GM21619 (cell line): ENCODE results near the gene GID8.
"Not testable (repeated sequence)": the region's sequence is repeated elsewhere in the genome, so short reads cannot be mapped to it uniquely, and the experiment has no call there.

Experiments
- ATAC-seq: cut with Tn5 transposase; IDR thresholded peaks from one replicate; pipeline ENCODE4 v1.9.1; 2021; ENCODE audit not compliant: unreplicated experiment

GID8 gene

DNA sequence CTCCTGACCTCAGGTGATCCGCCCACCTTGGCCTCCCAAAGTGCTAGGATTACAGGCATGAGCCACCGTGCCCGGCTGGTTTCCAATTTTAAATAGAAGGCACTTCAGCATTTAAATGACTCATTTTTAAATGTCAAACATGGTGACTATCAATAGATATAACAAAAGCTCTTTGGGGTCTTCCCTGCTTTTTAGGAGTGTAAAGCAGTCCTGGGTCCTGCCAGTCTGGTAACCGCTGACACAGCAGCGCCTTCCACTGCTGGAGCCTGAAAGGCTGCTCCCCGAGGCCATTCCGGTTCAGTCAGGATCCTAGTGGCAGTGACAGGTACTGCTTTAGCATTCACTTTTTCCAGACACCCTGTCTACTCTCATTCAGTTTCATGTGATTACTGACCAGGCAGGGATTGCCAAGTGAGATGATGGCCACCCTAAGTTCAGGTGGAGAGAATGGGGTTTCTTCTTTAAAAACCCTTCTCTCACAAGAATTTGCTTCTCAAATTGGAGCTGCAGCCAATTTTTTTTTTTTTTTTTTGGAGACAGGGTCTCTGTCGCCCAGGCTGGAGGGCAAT is 16.7 kb upstream of the GID8 start:
- no peak for ATAC-seq

DNA sequence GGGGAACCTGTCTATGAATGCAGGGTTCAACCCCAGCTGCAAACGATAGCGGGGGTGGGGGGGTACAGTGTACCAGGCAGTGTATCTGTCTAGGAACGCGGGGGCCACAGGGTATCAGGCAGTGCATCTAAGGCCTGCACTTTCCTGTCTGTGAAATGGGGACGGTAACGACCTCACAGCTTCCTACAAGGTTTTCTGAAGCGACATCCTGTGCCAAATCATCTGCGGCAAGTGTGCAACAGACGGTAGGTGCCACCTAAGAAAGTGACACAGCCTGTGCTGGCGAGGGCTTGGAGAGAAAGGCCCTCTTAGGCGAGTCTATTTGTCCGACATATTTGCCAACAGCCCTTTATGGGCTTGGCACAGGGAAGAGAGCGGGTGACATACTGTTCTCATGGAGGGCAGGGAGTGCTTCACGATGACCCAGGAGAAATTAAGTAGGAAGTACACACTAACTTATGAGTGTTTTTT is 15.5 kb upstream of the GID8 start:
- no peak for ATAC-seq

DNA sequence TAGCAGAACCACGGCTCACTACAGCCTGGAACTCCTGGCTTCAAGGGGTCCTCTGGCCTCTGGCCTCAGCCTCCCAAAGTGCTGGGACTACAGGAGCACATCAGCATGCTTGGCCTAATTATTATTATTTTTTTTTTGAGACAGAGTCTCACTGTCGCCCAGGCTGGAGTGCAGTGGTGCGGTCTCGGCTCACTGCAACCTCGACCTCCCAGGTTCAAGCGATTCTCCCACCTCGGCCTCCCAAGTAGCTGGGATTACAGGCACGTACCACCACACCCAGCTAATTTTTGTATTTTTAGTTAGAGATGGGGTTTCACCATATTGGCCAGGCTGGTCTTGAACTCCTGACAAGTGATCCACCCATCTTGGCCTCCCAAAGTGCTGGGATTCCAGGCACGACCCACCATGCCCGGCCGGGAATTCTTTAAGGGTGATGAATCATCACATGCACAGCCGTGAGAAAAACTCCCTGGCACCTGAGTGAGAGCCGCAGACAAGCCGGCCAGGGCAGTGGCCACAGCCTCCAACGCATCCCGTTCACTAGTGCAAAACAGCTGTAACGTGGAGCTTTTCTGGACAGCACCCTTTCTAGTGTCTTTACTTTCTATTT is 14.8 kb upstream of the GID8 start:
- ATAC-seq, result not testable (repeated sequence)

DNA sequence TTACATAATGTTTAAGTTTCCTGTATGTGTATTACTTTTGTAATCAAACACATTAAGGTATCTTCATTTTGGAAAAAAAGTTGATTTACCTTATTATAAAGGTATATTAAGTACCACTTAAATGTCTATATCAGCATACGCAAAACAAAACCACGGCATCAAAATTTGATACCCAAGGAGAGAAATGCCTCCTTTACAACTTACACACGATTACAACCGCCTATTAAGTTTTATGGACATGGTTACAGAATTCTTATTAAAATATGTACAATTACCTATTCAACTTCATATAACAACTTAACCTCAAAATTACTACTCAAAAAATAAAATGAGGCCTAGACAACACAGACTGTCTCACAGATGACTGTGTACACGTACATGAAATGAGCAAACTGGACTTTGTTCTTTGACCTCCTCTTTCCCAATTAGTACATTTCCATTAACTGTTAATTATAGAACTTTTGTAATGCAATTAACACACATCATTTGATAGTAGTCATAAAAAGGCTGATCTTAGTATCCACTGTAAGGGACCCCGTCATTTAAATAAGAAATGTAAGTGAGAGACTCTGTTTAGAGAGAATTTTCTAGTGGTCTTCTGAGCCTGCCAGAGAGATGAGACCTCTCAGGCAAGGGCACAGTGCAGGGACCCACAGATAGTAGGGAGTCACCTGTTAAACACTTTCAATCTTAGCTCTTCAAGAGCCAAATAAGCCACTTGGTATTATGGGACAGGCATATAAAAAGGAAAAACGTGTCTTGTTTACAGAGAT is 14.1 kb upstream of the GID8 start:
- ATAC-seq, result no peak

DNA sequence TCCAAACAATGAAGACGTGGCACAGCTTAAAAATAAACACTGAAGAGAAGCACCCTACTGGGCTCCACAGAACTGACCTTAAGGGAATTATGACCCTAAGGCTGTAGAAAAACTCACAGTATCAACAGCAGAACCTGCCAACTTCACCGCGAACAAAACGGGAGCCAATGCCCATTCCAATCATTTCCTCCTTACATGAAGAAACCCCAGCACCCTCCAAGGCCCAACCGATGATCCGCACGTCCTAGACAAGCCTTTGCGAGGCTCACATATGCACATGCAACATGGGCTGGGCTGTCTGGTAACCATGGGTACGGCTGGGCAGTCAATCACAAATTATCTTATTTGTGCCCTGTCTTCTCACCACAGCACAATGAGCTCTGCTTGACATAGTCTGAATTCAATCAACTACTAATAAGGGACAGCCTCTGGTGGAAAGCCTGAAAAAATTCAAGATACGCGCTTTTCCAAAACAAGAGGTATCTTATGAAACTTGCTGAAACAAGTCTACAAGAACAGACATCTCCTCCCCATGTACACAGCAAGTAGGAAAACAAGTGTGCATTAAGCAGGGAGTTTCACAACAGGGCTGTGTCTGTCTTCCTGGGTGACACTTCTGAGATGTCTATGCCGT is 13.4 kb upstream of the GID8 start:
- no peak for ATAC-seq

DNA sequence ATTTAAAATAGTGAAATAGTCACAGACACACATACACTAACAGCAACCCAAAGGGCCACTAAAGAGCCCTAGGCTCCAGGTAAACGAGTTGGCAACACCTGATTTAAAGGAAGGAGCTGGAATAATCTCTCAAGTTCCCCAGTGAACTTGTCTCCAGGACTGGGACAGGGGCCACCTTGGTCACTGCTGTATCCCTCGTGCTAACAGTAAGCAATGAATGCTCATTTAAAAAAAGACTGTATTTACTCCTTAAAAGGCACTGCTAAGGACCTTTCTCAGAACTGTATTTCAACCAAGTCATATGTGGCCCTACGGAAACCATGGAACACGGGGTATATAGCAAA is 12.9 kb upstream of the GID8 start:
- ATAC-seq, result no peak

DNA sequence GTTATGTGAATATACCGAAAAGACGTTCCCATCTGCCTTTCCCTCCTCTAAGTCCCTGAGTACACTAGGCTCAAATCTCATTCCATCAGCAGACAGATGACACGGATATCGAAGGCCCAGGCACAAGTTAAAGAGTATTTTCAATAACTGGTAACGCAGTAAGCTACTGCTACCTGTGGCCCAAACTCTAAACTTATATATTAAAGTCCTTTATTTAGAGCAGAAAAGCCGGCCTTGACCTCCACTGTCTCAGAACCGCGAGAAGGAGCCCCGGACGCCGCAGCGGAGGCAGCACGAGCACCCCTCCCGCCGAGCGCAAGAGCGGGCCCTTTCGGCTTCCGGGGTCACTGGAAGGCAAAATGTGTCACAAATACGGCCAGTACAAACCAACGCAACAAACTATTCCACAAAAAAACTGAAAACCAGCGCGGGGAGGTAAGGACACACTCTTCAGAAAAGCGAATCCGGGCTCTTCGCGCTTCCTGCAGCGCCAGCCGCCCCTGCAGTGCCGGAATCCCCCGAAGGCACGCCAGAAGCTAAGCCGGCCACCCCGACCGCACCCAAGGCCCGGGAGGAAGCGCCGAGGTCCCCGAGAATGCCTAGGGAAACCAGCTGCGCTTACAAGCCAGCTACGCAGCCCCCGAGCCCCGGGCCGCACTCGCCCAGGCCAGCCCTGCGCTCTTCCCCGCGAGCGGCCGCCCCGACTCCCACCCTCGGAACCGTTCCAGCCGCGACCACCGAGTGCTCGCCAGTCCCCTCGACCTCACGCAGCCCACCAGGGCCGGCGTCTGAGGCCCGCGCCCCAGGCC is 12.3 kb upstream of the GID8 start:
- peak; percentile 17 for ATAC-seq

DNA sequence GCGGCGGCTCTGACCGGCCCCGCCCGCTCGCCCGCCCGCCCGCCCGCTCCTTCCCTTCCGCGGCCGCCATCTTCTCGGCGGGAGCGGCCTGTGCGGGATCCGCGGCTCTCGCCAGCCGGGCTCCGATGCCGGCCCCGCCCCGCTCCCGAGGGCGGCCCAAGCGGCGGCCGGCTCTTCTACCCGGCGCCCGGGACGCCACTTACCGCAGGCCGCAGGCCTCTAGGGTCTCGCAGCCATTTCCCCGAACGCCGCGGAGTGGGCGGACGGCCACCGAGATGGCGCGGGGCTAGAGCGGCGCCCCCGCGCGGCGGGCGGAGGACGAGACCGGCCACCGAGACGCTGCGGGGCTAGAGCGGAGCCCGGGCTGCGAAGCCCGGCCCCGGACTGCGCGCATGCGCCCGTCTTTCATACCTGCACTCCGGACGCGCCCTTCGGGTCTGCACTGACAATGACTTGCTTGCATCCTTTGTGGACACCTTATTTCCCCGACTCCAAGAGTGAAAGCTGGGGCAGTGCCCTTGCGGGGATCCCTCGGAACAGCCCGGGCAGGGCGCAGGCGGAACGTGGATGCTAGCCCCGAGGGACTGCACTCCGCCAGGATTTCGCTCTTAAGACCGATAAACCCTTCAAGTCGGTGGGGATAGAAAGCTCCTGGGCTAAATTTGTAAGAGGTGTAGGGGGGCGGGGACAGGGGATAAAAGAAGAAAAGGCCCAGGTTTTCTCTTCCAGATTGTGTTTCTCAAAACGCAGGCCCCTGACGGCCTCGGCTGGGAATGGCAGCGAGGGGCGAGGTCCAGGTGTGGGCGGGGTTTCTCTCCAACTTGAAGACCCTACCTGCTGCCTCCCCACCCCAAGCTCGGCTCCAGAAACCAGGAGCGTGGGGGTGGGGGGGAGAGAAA is 11.5 kb upstream of the GID8 start, which contains the start of gene DIDO1:
TSS of gene DIDO1 (minus strand) at position 277 of the 899 bp plus-strand sequence.
- ATAC-seq, result peak; percentile 66

DNA sequence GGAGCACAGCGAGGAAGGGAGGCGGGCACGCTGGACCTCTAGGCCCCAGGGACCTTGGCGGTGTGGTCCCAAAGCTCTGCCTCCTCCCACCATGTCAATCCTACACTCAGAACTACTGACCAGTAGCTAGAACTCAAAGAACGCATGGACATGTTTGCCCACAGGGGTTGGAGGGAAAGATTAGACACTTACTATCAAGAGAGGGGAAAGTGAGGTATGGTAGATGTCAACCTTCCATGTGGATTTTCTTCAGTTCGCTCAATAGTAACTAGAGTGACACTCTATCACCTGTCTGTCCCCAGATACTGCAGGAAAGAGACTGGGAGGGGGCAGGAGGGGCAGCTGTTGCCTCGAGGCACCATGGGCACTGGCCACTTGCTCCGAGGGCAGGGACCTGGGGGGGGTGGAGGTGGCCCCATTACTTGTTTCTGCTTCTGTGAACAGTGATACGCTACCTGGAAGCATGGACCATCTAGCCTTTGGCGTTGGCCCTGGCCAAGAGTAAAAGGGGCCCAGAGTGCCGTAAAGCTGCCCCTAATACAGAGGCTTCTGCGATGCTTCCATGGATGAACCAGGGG is 10.7 kb upstream of the GID8 start:
- ATAC-seq, result no peak

DNA sequence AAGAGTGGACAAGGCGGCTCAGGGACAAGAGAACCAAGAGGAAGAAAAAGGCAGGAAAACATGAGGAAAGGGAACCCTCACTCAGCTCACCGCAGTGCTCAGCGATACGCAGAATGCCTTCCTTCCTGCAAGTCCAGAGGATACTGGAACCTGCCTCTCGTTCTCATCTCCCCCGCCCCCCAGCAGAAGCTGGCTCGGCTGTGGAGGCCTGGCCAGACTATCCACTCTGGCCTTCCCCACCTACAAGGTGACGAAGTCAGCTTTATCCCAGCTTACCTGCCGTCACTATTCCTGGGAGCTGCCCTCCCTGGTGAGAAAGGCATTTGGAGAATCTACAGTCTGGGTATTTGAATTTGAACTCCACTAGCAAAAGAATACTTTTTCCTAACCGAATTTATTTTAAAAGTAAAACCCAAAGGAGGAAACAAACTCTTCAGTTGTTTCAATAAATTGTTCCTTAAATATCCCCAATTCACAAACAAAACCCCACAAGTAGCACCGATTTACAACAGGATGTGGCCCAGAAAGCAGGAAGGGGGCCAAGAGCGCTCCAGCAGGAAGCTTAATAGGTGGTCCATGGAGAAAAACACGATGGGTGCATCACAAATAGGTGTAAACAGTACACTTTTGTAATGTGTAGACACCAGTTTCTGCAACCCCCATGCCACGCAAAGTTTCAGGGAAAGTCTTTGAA is 9.6 kb upstream of the GID8 start:
- ATAC-seq, result no peak

DNA sequence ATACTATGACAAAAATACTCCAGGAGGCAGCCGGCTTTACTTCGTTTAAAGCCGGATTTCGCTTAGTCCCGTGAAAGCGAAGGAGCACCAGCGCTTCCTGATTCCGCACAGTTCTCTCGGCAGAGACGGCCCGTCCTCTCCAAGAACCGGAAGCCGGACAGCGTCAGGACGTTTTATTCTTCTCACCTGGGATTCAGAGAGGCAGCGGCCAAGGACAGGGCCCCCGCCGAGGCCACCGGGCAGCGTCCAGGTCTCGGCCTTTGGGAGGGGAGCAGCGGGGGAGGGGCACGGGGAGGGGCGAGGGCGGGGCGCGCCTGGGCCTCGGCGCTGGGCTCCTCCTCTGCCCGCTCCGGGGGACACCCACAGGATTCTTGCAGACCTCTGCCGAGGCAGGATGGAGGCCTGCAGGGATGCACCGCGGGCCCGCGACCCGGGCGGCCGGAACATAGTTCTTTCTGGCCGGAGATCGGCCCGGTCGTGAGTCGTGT is 8.9 kb upstream of the GID8 start:
- no peak for ATAC-seq

DNA sequence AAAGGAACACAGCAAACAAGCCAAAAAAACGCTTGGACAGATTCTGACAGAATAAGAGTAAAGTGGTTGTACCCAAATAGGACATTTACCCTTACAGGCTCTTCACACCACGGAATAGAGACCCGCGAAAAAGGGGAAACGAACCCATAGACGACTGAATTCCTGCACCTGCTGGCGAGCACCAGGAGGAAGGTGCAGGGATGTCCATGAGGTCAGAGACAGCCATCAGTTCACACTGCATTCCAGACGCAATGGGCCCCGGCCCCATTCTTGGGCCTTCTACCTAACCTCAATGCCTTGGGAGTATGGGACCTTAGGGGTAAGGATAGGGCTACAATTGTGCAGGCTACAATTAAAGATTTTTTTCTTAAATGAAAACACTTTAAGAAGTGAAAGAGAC is 6.5 kb upstream of the GID8 start:
- no peak for ATAC-seq

DNA sequence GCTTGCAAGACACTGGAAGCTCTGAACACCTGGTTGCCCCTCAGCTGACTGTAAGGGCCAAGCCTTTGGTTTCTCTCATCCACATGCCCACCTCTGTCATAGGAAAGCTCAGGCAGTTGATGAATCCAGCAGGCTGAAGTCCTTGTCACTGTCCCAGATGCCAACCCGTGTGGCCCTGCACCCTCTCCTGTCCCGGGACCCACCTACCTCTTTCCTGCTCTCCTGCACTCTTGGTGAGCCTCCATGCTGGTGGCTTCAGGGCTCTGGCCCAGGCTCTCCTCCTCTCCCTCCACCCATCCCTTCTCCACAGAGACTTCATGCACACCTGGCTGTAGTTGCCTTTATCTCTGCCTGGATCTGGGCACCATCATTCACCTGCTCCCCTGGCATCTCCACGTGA is 4.0 kb upstream of the GID8 start:
- no peak for ATAC-seq

DNA sequence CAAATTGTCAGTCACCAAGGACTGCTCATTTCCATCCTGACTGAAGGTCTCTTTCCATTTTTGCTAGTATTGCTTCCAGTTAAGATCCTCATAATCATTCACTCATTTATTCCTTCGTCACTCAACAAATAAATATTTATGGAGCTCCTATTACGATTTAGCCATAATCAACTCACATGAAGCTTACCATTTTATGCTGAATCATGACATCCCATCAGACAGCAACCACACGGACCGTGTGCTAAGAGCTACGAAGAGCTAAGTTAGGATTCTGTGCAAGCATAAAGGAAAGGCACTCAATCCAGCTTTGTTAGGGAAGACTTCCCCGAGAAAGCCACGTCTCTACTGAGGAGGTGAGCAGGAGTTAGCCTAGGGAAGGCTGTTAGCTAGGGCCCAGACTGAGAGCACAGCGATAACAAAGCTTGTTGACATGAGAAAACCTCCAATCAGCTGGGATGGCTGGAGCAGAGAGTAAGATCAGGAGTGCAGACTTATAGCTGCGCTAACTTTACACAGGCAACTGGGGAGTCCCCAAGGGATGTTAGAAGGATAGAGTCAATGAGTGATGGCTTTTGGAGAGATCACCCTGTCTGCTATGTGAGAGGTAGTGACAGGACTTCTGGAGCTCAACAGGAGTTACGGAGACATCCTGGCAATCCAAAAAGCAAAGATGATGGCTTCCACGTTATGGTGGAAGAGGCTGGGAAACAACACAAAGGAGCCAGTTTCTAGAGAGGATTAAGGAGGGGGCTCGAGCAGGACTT is 2.6 kb upstream of the GID8 start:
- ATAC-seq, result no peak

DNA sequence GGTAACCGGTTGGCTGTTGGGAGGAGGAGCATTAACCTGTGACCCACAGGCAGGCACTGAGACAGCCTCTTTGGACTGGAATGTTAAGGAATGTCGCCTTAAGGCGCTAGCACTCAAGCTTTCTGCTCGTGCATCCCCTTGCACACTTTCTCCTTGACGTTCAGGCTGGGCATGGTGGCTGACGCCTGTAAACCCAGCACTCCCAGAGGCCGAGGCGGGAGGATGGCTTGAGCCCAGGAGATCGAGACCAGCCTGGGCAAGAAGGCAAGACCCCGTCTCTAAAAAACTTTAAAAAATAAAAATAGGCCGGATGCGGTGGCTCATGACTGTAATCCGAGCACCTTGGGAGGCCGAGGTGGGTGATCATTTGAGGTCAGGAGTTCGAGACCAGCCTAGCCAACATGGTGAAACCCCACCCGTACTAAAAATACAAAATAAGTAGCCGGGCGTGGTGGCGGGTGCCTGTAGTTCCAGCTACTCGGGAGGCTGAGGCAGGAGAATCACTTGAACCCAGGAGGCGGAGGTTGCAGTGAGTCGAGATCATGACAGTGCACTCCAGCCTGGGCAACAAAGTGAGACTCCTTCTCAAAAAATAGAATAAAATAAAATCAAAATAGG is 1.9 kb upstream of the GID8 start:
- no peak for ATAC-seq

DNA sequence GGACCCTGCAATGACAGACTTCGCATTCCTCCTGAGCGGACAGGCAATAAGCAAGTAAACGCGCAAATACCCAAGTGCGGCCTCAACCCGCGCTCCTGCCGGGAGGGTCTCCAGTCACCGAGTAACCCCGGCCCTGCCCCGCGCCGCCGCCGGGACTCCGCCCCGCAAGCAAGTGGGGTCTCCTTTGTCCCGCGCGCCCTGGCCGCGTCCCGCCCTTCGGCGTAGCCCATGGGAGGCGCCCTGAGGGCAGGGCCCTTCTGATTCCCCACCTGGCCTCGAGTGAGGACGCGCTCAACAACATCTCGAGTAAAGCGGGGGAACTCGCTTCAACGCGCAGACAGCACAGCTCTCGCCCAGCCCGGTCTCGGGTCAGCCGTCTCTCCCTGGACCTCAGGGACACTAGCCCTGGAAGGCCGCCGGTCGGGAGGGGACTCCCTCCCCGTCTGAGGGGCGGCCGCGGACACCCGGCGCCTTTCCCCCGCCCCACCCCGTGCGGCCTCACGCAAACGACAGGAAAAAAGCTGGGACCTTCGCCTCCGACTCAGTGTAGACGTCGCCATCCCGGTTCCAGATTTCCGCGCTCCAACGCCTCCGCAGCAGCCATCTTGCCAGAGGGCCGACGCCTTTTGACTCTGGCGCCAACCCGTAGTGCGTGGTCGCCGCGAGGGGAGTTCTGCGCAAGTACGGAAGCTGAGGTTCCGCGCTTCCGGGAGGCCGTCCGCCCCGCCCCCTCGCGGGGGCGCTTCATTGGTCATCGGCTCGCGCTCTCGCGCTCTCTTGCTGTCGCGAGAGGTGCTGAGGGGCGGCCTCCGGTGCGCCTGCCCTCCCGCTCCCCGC is 461 bp upstream of the GID8 start:
- ATAC-seq, result peak; percentile 74

DNA sequence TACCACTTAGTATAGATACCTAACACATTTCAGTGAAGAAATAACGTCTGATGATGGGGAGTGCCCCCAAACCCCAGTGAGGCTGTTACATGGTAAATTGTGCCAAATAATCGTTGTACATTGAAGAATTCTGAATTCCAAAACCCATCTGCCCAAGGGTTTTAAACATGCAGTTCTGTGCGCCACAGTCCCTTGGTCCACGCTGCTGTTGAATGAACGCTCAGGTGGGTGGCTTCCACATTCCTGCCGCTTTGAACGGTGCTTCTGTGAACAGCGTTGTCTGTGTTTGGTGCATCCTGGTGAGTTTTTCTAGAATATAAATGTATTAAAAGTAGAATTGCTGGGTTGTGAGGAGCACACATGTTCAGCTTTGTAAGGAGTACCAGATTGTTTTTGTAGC is 2.9 kb downstream of the GID8 start:
- no peak for ATAC-seq
